NT2/D1 (cell line): ENCODE data around the gene CFAP61.
A peak's percentile ranks its signal among the peaks of the same experiment; 100 is the strongest.

Source experiments
- DNase-seq: peaks from one replicate; pipeline ENCODE4 v3.0.0-alpha.2; 2011; ENCODE audit warnings: low read depth, low spot score
- H3K27me3 ChIP-seq: 2 replicates; pipeline ENCODE4 v1.6.0; 2011; ENCODE audit warnings: mild to moderate bottlenecking; ENCODE audit not compliant: insufficient read length, insufficient read depth
- H3K36me3 ChIP-seq: 2 replicates; pipeline ENCODE4 v1.6.1; 2011; ENCODE audit warnings: mild to moderate bottlenecking, low read length, mixed read lengths; ENCODE audit not compliant: insufficient read depth, insufficient read length
- H3K4me1 ChIP-seq: 2 replicates; pipeline ENCODE4 v1.5.1; 2011; ENCODE audit not compliant: insufficient read depth, insufficient read length
- H3K4me3 ChIP-seq: 2 replicates; pipeline ENCODE4 v1.5.1; 2011; ENCODE audit warnings: low read depth; ENCODE audit not compliant: insufficient read length
- H3K9ac ChIP-seq: 2 replicates; pipeline ENCODE4 v1.6.0; 2011; ENCODE audit warnings: low read depth; ENCODE audit not compliant: insufficient read length
- H3K9me3 ChIP-seq: 2 replicates; pipeline ENCODE4 v1.5.1; 2011; ENCODE audit warnings: mild to moderate bottlenecking, low read length; ENCODE audit not compliant: insufficient read depth
- SUZ12 ChIP-seq: IDR thresholded peaks from 2 replicates; pipeline ENCODE4 v1.6.1; 2011; ENCODE audit not compliant: insufficient read length, insufficient read depth; ENCODE audit errors: extremely low read depth
- YY1 ChIP-seq: IDR thresholded peaks from 2 replicates; pipeline ENCODE4 v1.6.1; 2011; ENCODE audit not compliant: insufficient read length, insufficient read depth
- ZNF274 ChIP-seq: IDR thresholded peaks from 2 replicates; pipeline ENCODE4 v1.6.1; 2011; ENCODE audit warnings: mild to moderate bottlenecking, low read depth, low read length

CFAP61 gene

GRCh38 chr20:20130399-20130798 lies 78.1 kb downstream of the CFAP61 start:
- H3K27me3 ChIP-seq = no peaks in the 10 kb centered on the region
- no peak overlapping the region for H3K4me3 ChIP-seq
- TF ChIP-seq ZNF274 (no peak), YY1 (no peak), SUZ12 (no peak)
- peak; percentile 22 for DNase-seq
- H3K36me3 ChIP-seq = no peaks in the 10 kb centered on the region
- H3K4me1 ChIP-seq = no peaks in the 10 kb centered on the region
- no peak overlapping the region for H3K9ac ChIP-seq
- peaks cover 23% of the 10 kb centered on the region for H3K9me3 ChIP-seq

- Histone ChIP-seq H3K9me3 (peaks cover 7% of the 10 kb centered on the region), H3K27me3 (no peaks in the 10 kb centered on the region), H3K9ac (no peak overlapping the region), H3K4me3 (no peak overlapping the region), H3K4me1 (no peaks in the 10 kb centered on the region), H3K36me3 (no peaks in the 10 kb centered on the region)
- no peak for DNase-seq
- TF ChIP-seq SUZ12 (no peak), ZNF274 (no peak), YY1 (no peak)
These were observed 82.7 kb downstream of the CFAP61 start for GRCh38 chr20:20134941-20135575.

- no peaks in the 10 kb centered on the region for H3K36me3 ChIP-seq
- H3K9ac ChIP-seq = no peak overlapping the region
- H3K4me1 ChIP-seq = no peaks in the 10 kb centered on the region
- TF ChIP-seq YY1 (no peak), ZNF274 (no peak)
- H3K9me3 ChIP-seq = no peaks in the 10 kb centered on the region
- H3K4me3 ChIP-seq = no peak overlapping the region
- no peaks in the 10 kb centered on the region for H3K27me3 ChIP-seq
- DNase-seq = no peak
These were observed 84.0 kb downstream of the CFAP61 start for GRCh38 chr20:20136313-20136712.

GRCh38 chr20:20137851-20138250 lies 85.5 kb downstream of the CFAP61 start:
- no peak for TF ChIP-seq SUZ12
- no peak for TF ChIP-seq ZNF274
- no peaks in the 10 kb centered on the region for H3K27me3 ChIP-seq
- H3K9me3 ChIP-seq = no peaks in the 10 kb centered on the region

GRCh38 chr20:20138301-20139064 lies 86.2 kb downstream of the CFAP61 start:
- Histone ChIP-seq H3K4me3 (no peak overlapping the region), H3K36me3 (no peaks in the 10 kb centered on the region), H3K27me3 (no peaks in the 10 kb centered on the region)

More at GRCh38 chr20:20137851-20138250, 85.5 kb downstream of the CFAP61 start:
- DNase-seq = no peak
- H3K9ac ChIP-seq = no peak overlapping the region
- H3K4me1 ChIP-seq = no peaks in the 10 kb centered on the region
- no peaks in the 10 kb centered on the region for H3K36me3 ChIP-seq
- no peak overlapping the region for H3K4me3 ChIP-seq

GRCh38 chr20:20139403-20139802 lies 87.1 kb downstream of the CFAP61 start:
- TF ChIP-seq SUZ12 = no peak
- no peak for TF ChIP-seq YY1
- TF ChIP-seq ZNF274 = no peak
- H3K27me3 ChIP-seq = no peaks in the 10 kb centered on the region
- H3K4me3 ChIP-seq = no peak overlapping the region
- H3K9ac ChIP-seq = no peak overlapping the region
- no peaks in the 10 kb centered on the region for H3K4me1 ChIP-seq
- DNase-seq = no peak
- no peaks in the 10 kb centered on the region for H3K9me3 ChIP-seq
- no peaks in the 10 kb centered on the region for H3K36me3 ChIP-seq

More at GRCh38 chr20:20138301-20139064, 86.2 kb downstream of the CFAP61 start:
- no peaks in the 10 kb centered on the region for H3K9me3 ChIP-seq
- no peak for DNase-seq
- no peak overlapping the region for H3K9ac ChIP-seq
- no peaks in the 10 kb centered on the region for H3K4me1 ChIP-seq
- TF ChIP-seq SUZ12 = no peak

- H3K4me3 ChIP-seq = no peak overlapping the region
- no peak overlapping the region for H3K9ac ChIP-seq
- no peak for TF ChIP-seq SUZ12
- TF ChIP-seq YY1 = no peak
- TF ChIP-seq ZNF274 = no peak
- H3K36me3 ChIP-seq = no peaks in the 10 kb centered on the region
- H3K4me1 ChIP-seq = no peaks in the 10 kb centered on the region
- no peak for DNase-seq
- H3K9me3 ChIP-seq = 0 out of 2 replicates have a peak, but pooled peaks cover 9% of the 10 kb centered on the region
- H3K27me3 ChIP-seq = no peaks in the 10 kb centered on the region
These were observed 90.8 kb downstream of the CFAP61 start for GRCh38 chr20:20143165-20143564.

GRCh38 chr20:20143646-20144045 lies 91.3 kb downstream of the CFAP61 start:
- no peak for TF ChIP-seq YY1
- H3K4me3 ChIP-seq = no peak overlapping the region
- no peaks in the 10 kb centered on the region for H3K4me1 ChIP-seq
- no peak overlapping the region for H3K9ac ChIP-seq
- H3K27me3 ChIP-seq = no peaks in the 10 kb centered on the region
- 0 out of 2 replicates have a peak, but pooled peaks cover 9% of the 10 kb centered on the region for H3K9me3 ChIP-seq
- no peaks in the 10 kb centered on the region for H3K36me3 ChIP-seq
- no peak for DNase-seq
